GM12891 (cell line): ENCODE results near the gene DNAJC15.

Source experiments
- POLR2A ChIP-seq: IDR thresholded peaks from 2 replicates; pipeline ENCODE4 v1.6.1; 2011; ENCODE audit warnings: low read depth, low read length, control low read depth
- POLR2AphosphoS5 ChIP-seq: IDR thresholded peaks from 2 replicates; pipeline ENCODE4 v1.6.1; 2011; ENCODE audit warnings: low read depth, low read length, control low read depth
- POU2F2 ChIP-seq: IDR thresholded peaks from 2 replicates; pipeline ENCODE4 v1.6.1; 2011; ENCODE audit warnings: low read depth, mild to moderate bottlenecking, control low read depth, low read length, moderate library complexity
- TAF1 ChIP-seq: IDR thresholded peaks from 2 replicates; pipeline ENCODE4 v1.6.1; 2011; ENCODE audit warnings: low read depth, low read length, control low read depth

GRCh38 chr13:43115141-43115540, 91.8 kb downstream of the DNAJC15 start:
- no peak for TF ChIP-seq POLR2AphosphoS5
- TF ChIP-seq POLR2A = no peak
- TF ChIP-seq POU2F2 = no peak
- no peak for TF ChIP-seq TAF1
